DOHH2 (cell line): Measurements from ENCODE around the gene MRPS12.

ENCODE experiments used
- CTCF ChIP-seq: fragments of 200-600 bp; sonication (generic); IDR thresholded peaks from one replicate; pipeline ENCODE4 v1.5.1; 2014; ENCODE audit warnings: antibody characterized with exemption, mild to moderate bottlenecking, low read depth, low read length; ENCODE audit not compliant: poor library complexity, severe bottlenecking
- EZH2phosphoT487 ChIP-seq: fragments of 200-600 bp; sonication (generic); IDR thresholded peaks from 2 replicates; pipeline ENCODE4 v1.6.1; 2017; ENCODE audit warnings: borderline replicate concordance, mild to moderate bottlenecking, antibody characterized with exemption, low read length, moderate library complexity, mixed read lengths

DNA sequence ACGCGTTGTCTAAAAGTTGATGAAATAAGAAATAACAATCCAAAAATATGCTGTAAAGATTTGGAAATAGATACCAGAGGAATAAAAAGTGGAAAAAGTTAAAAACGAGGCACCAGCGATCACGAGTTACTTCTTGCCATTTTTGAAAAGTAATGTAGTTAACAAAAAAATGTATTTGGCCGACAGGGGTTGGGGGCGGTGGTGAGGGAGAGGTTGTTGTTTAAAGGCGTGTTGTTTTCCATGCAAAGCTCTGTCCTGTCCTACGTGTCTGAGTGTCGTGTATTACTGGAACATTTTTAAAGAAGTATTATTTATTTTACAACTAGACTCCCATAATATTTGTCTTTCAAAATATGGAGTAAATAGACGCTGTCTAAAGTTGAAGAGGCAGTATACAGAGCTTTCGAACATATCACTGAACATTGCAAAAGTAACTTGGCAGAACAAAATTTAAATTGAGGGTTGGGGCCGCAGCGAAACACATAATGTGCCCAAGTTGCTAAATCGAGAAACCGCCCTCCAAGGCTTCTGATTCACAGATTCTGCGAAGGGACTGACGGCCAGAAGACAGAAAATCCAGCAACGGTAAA is 44.0 kb downstream of the MRPS12 start:
- no peak for TF ChIP-seq CTCF
- TF ChIP-seq EZH2phosphoT487 = no peak
